SJSA1 (cell line): ENCODE data around the gene ITPR1. TPM values are rescaled to one million over a fixed set of nuclear protein-coding genes. Genes with fewer than 3 reads are reported as not detected.
A peak's percentile ranks its signal among the peaks of the same experiment; 100 is the strongest.

Experiments used
- DNase-seq, 2 experiments: peaks; one replicate each; pipeline ENCODE4 v3.0.0-alpha.2; 2015 to 2020; ENCODE audit warnings: low spot score in 2 of 2, low read depth in 1 of 2
- H3K27ac ChIP-seq: fragments of 250-450 bp; sonication (Bioruptor Pico); 2 replicates; pipeline ENCODE4 v1.5.1; 2020; ENCODE audit warnings: mild to moderate bottlenecking, moderate library complexity
- H3K27me3 ChIP-seq: fragments of 250-450 bp; sonication (Bioruptor Pico); replicated peaks from 2 replicates; pipeline ENCODE4 v1.5.1; 2020; ENCODE audit warnings: mild to moderate bottlenecking, moderate library complexity
- H3K36me3 ChIP-seq: fragments of 250-450 bp; sonication (Bioruptor Pico); 2 replicates; pipeline ENCODE4 v1.5.1; 2020; ENCODE audit warnings: mild to moderate bottlenecking
- H3K4me1 ChIP-seq: fragments of 250-450 bp; sonication (Bioruptor Pico); replicated peaks from 2 replicates; pipeline ENCODE4 v1.6.1; 2021; ENCODE audit warnings: mild to moderate bottlenecking
- H3K4me3 ChIP-seq: fragments of 250-450 bp; sonication (Bioruptor Pico); 2 replicates; pipeline ENCODE4 v1.5.1; 2020; ENCODE audit warnings: mild to moderate bottlenecking
- H3K9me3 ChIP-seq: fragments of 250-450 bp; sonication (Bioruptor Pico); replicated peaks from 2 replicates; pipeline ENCODE4 v1.5.1; 2020; ENCODE audit warnings: mild to moderate bottlenecking
- total RNA-seq: library from RNA; depleted of rRNA; stranded (reverse); fragments of >200 nt; shearing (Covaris generic); gene quantifications from 2 replicates; pipeline ENCODE4 v1.2.3, GENCODE V29; 2014

Gene ITPR1
- total RNA-seq, 1 experiment from 2014 or later, result 9.7 TPM

DNA sequence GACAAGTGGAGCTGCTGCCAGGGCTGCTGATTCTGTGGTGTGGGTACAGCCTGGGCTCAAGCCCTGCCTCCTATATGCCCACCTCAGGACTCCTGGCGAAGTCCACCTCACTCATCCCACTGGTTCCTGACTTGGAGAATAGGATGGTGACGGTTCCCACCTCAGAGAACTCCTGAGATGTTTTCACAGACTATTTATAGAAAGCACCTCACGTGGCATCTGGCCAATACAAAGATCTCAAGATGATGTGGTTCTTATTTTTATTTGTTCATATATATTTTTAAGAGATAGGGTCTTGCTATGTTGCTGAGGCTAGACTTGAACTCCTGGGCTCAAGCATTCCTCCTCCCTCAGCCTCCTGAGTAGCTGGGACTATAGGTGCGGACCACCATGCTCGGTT is 249.2 kb downstream of the ITPR1 start:
- Histone ChIP-seq H3K9me3 (no peaks in the 10 kb centered on the region), H3K27me3 (no peaks in the 10 kb centered on the region), H3K36me3 (no peaks in the 10 kb centered on the region), H3K27ac (no peak overlapping the region), H3K4me3 (no peak overlapping the region), H3K4me1 (peaks cover 50% of the 10 kb centered on the region)
- no peak for DNase-seq

GRCh38 chr3:4743371-4743770 is 250.2 kb downstream of the ITPR1 start:
- H3K27ac ChIP-seq, result no peak overlapping the region
- peaks cover 50% of the 10 kb centered on the region for H3K4me1 ChIP-seq
- no peak for DNase-seq
- H3K4me3 ChIP-seq, result no peak overlapping the region
- no peaks in the 10 kb centered on the region for H3K36me3 ChIP-seq
- H3K27me3 ChIP-seq, result no peaks in the 10 kb centered on the region
- H3K9me3 ChIP-seq, result no peaks in the 10 kb centered on the region

DNA sequence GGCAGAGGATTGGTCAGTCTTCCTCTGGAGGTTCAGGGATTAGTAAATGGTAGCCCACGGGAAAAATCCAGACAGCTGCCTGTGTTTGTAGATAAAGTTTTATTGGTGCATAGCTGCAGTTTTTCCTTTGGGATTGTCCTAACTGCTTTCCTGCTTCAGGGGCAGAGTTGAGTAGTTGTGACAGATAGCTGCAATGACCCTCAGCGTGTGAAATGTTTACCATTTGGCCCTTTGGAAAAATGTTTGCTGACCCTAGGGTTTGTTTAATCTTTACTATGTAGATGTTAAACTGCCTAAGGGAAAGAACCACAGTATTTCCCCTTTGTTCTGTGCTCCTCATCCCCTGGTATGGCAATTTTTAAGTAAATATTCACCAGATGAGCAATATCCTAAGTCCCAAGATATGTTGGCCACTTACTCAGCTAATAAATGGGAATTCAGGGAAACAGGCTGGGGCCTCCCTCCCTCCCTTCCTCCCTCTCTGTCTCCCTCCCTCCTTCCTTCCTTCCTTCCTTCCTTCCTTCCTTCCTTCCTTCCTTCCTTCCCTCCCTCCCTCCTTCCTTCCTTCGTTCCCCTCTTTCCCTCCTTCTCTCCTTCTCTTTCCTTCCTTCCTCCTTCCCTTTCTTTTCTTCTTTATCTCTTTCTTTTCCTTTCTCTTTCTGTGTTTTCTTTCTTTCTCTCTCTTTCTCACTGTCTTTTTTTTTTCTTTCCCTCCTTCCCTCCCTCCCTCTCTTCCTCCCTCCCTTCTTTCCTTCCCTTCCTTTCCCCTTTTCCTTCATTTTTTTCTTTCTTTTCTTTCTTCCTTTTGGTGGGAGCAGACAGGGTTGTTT is 251.5 kb downstream of the ITPR1 start:
- Histone ChIP-seq H3K4me3 (no peak overlapping the region), H3K27ac (peak overlapping the region; percentile 63), H3K36me3 (no peaks in the 10 kb centered on the region), H3K27me3 (no peaks in the 10 kb centered on the region), H3K9me3 (no peaks in the 10 kb centered on the region), H3K4me1 (peaks cover 50% of the 10 kb centered on the region)
- DNase-seq, result peak; percentile 52 to 85

GRCh38 chr3:4745235-4745610 is 252.1 kb downstream of the ITPR1 start:
- H3K4me3 ChIP-seq, result no peak overlapping the region
- H3K9me3 ChIP-seq, result no peaks in the 10 kb centered on the region
- no peaks in the 10 kb centered on the region for H3K36me3 ChIP-seq
- no peak for DNase-seq
- H3K27me3 ChIP-seq, result no peaks in the 10 kb centered on the region
- H3K27ac ChIP-seq, result peak overlapping the region; percentile 63
- peaks cover 55% of the 10 kb centered on the region for H3K4me1 ChIP-seq

GRCh38 chr3:4746241-4746958 is 253.3 kb downstream of the ITPR1 start:
- no peak overlapping the region for H3K4me3 ChIP-seq
- H3K4me1 ChIP-seq, result peaks cover 63% of the 10 kb centered on the region
- no peaks in the 10 kb centered on the region for H3K27me3 ChIP-seq
- H3K36me3 ChIP-seq, result no peaks in the 10 kb centered on the region
- H3K9me3 ChIP-seq, result no peaks in the 10 kb centered on the region
- DNase-seq, result peak in 1 of 2 experiments; percentile 23
- H3K27ac ChIP-seq, result no peak overlapping the region

DNA sequence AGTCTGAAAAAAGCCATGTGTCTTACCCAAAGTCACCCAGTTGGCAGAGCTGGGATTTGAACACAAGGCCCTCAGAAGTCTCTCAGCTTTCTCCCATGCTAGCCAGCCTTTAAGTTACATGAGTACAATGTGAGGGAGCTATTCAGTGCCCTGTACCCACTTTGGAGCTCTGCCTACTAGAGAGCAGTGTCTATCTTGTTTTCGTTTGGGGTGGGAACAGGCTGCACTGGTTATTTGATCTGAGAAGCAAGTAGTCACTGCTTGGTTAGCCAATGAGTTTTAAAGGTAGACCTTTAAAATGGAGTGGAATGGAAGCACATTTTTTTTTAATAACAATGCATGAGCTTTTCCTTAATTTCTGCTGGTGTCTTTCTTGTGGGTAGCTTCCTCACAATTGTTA is 255.0 kb downstream of the ITPR1 start:
- no peaks in the 10 kb centered on the region for H3K9me3 ChIP-seq
- peaks cover 53% of the 10 kb centered on the region for H3K4me1 ChIP-seq
- DNase-seq, result no peak
- no peak overlapping the region for H3K4me3 ChIP-seq
- no peak overlapping the region for H3K27ac ChIP-seq
- H3K27me3 ChIP-seq, result no peaks in the 10 kb centered on the region
- no peaks in the 10 kb centered on the region for H3K36me3 ChIP-seq

DNA sequence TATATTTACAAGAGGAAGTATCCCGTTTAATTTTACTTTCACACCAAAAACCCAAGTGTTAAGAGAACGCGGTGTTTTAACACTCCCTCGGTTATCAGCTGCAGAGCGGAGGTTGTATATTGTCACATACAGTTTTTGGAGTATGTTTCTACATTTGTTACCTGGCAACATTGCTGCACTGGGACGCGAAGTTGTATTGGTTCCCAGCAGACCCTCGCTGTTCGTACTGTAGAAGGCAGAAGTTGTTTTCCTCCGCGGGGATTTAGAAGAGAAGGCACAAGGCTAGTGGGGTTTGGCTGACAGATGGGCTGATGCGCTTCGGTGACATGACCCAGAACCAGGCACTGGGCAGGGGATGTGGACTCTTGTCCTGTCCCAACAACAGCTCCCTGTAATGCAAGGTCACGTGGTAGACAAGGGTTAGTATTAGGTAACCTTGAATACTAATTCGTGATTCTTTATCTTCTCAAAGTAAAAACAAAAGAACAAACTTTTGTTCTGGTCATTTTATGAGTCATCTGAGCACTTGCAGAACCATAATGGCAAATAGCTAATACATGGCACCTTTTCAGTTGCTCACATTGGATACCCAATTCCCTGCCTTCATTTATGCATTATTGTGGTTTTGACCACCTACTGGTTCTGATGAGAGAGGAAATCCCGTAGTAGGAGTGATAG is 255.7 kb downstream of the ITPR1 start:
- peaks cover 51% of the 10 kb centered on the region for H3K4me1 ChIP-seq
- H3K27ac ChIP-seq, result no peak overlapping the region
- no peaks in the 10 kb centered on the region for H3K9me3 ChIP-seq
- no peak overlapping the region for H3K4me3 ChIP-seq
- no peaks in the 10 kb centered on the region for H3K36me3 ChIP-seq
- DNase-seq, result no peak
- no peaks in the 10 kb centered on the region for H3K27me3 ChIP-seq

GRCh38 chr3:4749567-4750002 is 256.4 kb downstream of the ITPR1 start:
- Histone ChIP-seq H3K27me3 (no peaks in the 10 kb centered on the region), H3K27ac (no peak overlapping the region)

GRCh38 chr3:4750306-4750968 is 257.3 kb downstream of the ITPR1 start:
- peak in 1 of 2 experiments; percentile 39 for DNase-seq
- Histone ChIP-seq H3K4me3 (no peak overlapping the region), H3K4me1 (peaks cover 38% of the 10 kb centered on the region), H3K27me3 (no peaks in the 10 kb centered on the region), H3K36me3 (no peaks in the 10 kb centered on the region), H3K9me3 (no peaks in the 10 kb centered on the region), H3K27ac (peak overlapping the region; percentile 55; the same call in 1 of the 2 replicates)

More at GRCh38 chr3:4749567-4750002, 256.4 kb downstream of the ITPR1 start:
- Histone ChIP-seq H3K4me1 (peaks cover 45% of the 10 kb centered on the region), H3K9me3 (no peaks in the 10 kb centered on the region), H3K4me3 (no peak overlapping the region), H3K36me3 (no peaks in the 10 kb centered on the region)
- DNase-seq, result no peak

DNA sequence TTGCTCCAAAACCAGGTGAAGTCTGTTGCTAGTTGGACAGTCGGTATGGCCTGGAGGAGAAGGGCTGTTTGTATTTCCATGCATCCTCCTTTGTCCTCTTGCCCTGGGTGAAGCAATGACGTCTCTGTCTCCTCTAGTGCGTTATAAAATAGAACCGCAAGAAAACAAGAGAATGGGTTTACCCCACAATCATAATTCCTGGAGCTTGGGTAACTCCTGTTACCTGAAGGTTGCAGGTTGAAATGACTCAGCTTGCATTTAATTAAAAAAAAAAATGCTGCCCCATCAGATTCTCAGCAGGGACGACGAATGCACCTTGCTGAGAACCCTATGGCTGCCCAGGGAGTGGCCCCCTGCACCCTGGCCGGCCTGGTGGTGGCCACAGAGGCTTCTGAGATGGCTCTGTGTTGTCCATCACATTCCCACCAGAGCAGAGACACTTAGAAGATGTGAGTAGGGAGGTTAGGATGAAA is 257.9 kb downstream of the ITPR1 start:
- peak overlapping the region; percentile 55; the same call in 1 of the 2 replicates for H3K27ac ChIP-seq
- H3K27me3 ChIP-seq, result no peaks in the 10 kb centered on the region
- H3K36me3 ChIP-seq, result no peaks in the 10 kb centered on the region

GRCh38 chr3:4751502-4752101 is 258.5 kb downstream of the ITPR1 start:
- peak in 1 of 2 experiments; percentile 65 for DNase-seq
- no peaks in the 10 kb centered on the region for H3K36me3 ChIP-seq
- no peaks in the 10 kb centered on the region for H3K9me3 ChIP-seq
- no peaks in the 10 kb centered on the region for H3K27me3 ChIP-seq
- no peak overlapping the region for H3K4me3 ChIP-seq
- H3K4me1 ChIP-seq, result peaks cover 26% of the 10 kb centered on the region
- peak overlapping the region; percentile 55 for H3K27ac ChIP-seq

More for the DNA sequence above, 257.9 kb downstream of the ITPR1 start:
- Histone ChIP-seq H3K4me1 (peaks cover 32% of the 10 kb centered on the region), H3K4me3 (no peak overlapping the region), H3K9me3 (no peaks in the 10 kb centered on the region)
- DNase-seq, result no peak

- Histone ChIP-seq H3K9me3 (no peaks in the 10 kb centered on the region), H3K27ac (no peak overlapping the region), H3K27me3 (no peaks in the 10 kb centered on the region), H3K4me3 (no peak overlapping the region), H3K36me3 (no peaks in the 10 kb centered on the region), H3K4me1 (peaks cover 22% of the 10 kb centered on the region)
- no peak for DNase-seq
Observed at GRCh38 chr3:4752201-4753072, 259.3 kb downstream of the ITPR1 start.
